Stimulated activated CD8-positive, alpha-beta memory T cell treated with anti-CD3 and anti-CD28 coated beads, Interleukin-7, amount 100 ng/mL, for 24 hours (primary cell): ENCODE measurements around the gene TLK1.

ENCODE experiments used
- DNase-seq: peaks from one replicate; pipeline ENCODE4 v3.0.0-alpha.2; 2020; ENCODE audit warnings: low read depth

TLK1 gene

GRCh38 chr2:170966648-170967396 is 193.9 kb downstream of the TLK1 start:
- DNase-seq = no peak

GRCh38 chr2:170965446-170966225 is 195.1 kb downstream of the TLK1 start:
- DNase-seq = no peak

- no peak for DNase-seq
Measured at GRCh38 chr2:170963386-170963785, 197.3 kb downstream of the TLK1 start.

- no peak for DNase-seq
Measured at GRCh38 chr2:170953941-170954340, 206.8 kb downstream of the TLK1 start.

- DNase-seq = no peak
Measured at GRCh38 chr2:170950221-170950761, 210.4 kb downstream of the TLK1 start.

GRCh38 chr2:170949415-170949814 is 211.3 kb downstream of the TLK1 start:
- DNase-seq = no peak

- no peak for DNase-seq
Measured at GRCh38 chr2:170944545-170944944, 216.1 kb downstream of the TLK1 start.

GRCh38 chr2:170943596-170943995 is 217.1 kb downstream of the TLK1 start:
- no peak for DNase-seq

- no peak for DNase-seq
Measured at GRCh38 chr2:170943041-170943440, 217.7 kb downstream of the TLK1 start.

- no peak for DNase-seq
Measured at GRCh38 chr2:170942615-170943014, 218.1 kb downstream of the TLK1 start.
